HCT116 (cell line): Measurements from ENCODE around the gene HIP1R. TPM values are rescaled to one million over a fixed set of nuclear protein-coding genes. Genes with fewer than 3 reads are reported as not detected.

ENCODE experiments used
- ATAC-seq: fragments of 200-7000 bp; cut with Tn5 transposase; 2 replicates; pipeline ENCODE4 v1.9.1; 2020; ENCODE audit warnings: mild to moderate bottlenecking, moderate library complexity
- BruUV-seq: library from RNA; stranded (reverse); fragments of 400-500 nt; replicated peaks from 2 replicates; lab custom pipeline; 2021; lab: Mats Ljungman, UMichigan
- CTCF ChIA-PET: fragments of 300-600 bp; sonication (Branson Sonifier 250); formaldehyde crosslinking; loops from one replicate; lab custom pipeline; 2021; ENCODE audit warnings: antibody characterized with exemption; lab: Charles Lee
- POLR2A ChIA-PET: fragments of 300-600, 350-600 bp; sonication (Branson Sonifier 250); formaldehyde crosslinking; loops from one replicate; lab custom pipeline; 2021; ENCODE audit warnings: antibody characterized with exemption; lab: Charles Lee
- RAD21 ChIA-PET, 2 experiments: fragments of 300-600 bp; sonication (Branson Sonifier 250); formaldehyde crosslinking; loops; one replicate each; lab custom pipeline; 2023; ENCODE audit warnings: low total read pairs in 2 of 2; ENCODE audit not compliant: uncharacterized antibody in 2 of 2, unreplicated experiment in 2 of 2, low non-redundant PET in 1 of 2; lab: Charles Lee
- DNase-seq: peaks from one replicate; pipeline ENCODE4 v3.0.0-alpha.2; 2010; ENCODE audit warnings: low read depth, low spot score
- H2AFZ ChIP-seq: fragments of 200-600 bp; shearing (Covaris generic), sonication (generic); 2 replicates; pipeline ENCODE4 v1.6.1; 2017; ENCODE audit warnings: low read depth, mixed run types, mixed read lengths, antibody characterized with exemption, low read length; ENCODE audit not compliant: poor library complexity, severe bottlenecking
- H3K27ac ChIP-seq: 2 replicates; pipeline ENCODE4 v1.5.1; 2012; ENCODE audit warnings: low read depth, low read length
- H3K27me3 ChIP-seq: fragments of 200-600 bp; sonication (generic); 2 replicates; pipeline ENCODE4 v1.6.1; 2016; ENCODE audit warnings: mixed run types, low read length, mixed read lengths; ENCODE audit not compliant: insufficient read depth
- H3K36me3 ChIP-seq, 2 experiments: fragments of 200-500 bp in 1 of 2; fragments of 200-600 bp in 1 of 2; sonication (Bioruptor generic) in 1 of 2; sonication (generic) in 1 of 2; 2 replicates each; pipeline versions ENCODE4 v1.5.1 to v1.6.1; 2014 to 2016; ENCODE audit warnings: low read length in 2 of 2, inconsistent platforms in 1 of 2, mixed read lengths in 1 of 2, mixed run types in 1 of 2; ENCODE audit not compliant: insufficient read depth in 2 of 2, control insufficient read depth in 1 of 2
- H3K4me1 ChIP-seq, 2 experiments: fragments of 200-600 bp in 1 of 2; sonication (generic) in 1 of 2; 2 replicates each; pipeline versions ENCODE4 v1.5.1 to v1.6.1; 2012 to 2017; ENCODE audit warnings: low read length in 2 of 2, inconsistent platforms in 1 of 2, mild to moderate bottlenecking in 1 of 2, mixed read lengths in 1 of 2, mixed run types in 1 of 2, moderate library complexity in 1 of 2; ENCODE audit not compliant: insufficient read depth in 2 of 2, control insufficient read depth in 1 of 2
- H3K4me2 ChIP-seq: fragments of 200-600 bp; sonication (generic); 2 replicates; pipeline ENCODE4 v1.6.1; 2017; ENCODE audit warnings: mixed run types, low read length, mixed read lengths
- H3K4me3 ChIP-seq, 2 experiments: fragments of 200-600 bp in 1 of 2; sonication (generic) in 1 of 2; replicated peaks in 1 of 2; 2 replicates each; pipeline ENCODE4 v1.5.1; 2011 to 2016; ENCODE audit warnings: low read length in 2 of 2, control low read depth in 1 of 2, low read depth in 1 of 2, mild to moderate bottlenecking in 1 of 2, mixed read lengths in 1 of 2, mixed run types in 1 of 2
- H3K79me2 ChIP-seq: fragments of 200-600 bp; sonication (generic); 2 replicates; pipeline ENCODE4 v1.6.1; 2017; ENCODE audit warnings: mild to moderate bottlenecking, mixed run types, low read length, moderate library complexity, mixed read lengths; ENCODE audit not compliant: insufficient read depth
- H3K9ac ChIP-seq: fragments of 200-600 bp; sonication (generic); 2 replicates; pipeline ENCODE4 v1.6.1; 2016; ENCODE audit warnings: low read length, mixed read lengths
- H3K9me2 ChIP-seq: fragments of 200-600 bp; sonication (generic), shearing (Covaris generic); 2 replicates; pipeline ENCODE4 v1.6.1; 2017; ENCODE audit warnings: mixed run types, mild to moderate bottlenecking, moderate library complexity; ENCODE audit not compliant: insufficient read depth
- H3K9me3 ChIP-seq, 2 experiments: fragments of 200-500 bp in 1 of 2; fragments of 200-600 bp in 1 of 2; sonication (Bioruptor generic) in 1 of 2; sonication (generic) in 1 of 2; 2 replicates each; pipeline ENCODE4 v1.6.1; 2014 to 2017; ENCODE audit warnings: low read length in 2 of 2, mixed read lengths in 2 of 2, inconsistent platforms in 1 of 2, low read depth in 1 of 2, mild to moderate bottlenecking in 1 of 2, mixed run types in 1 of 2, moderate library complexity in 1 of 2; ENCODE audit not compliant: control insufficient read depth in 1 of 2, insufficient read depth in 1 of 2
- H4K20me1 ChIP-seq: fragments of 200-600 bp; sonication (generic), shearing (Covaris generic); 2 replicates; pipeline ENCODE4 v1.6.1; 2017; ENCODE audit warnings: mixed run types, mild to moderate bottlenecking, moderate library complexity; ENCODE audit not compliant: insufficient read depth
- CBX3 ChIP-seq: IDR thresholded peaks from 2 replicates; pipeline ENCODE4 v1.6.1; 2012; ENCODE audit warnings: low read depth
- CEBPB ChIP-seq: IDR thresholded peaks from 2 replicates; pipeline ENCODE4 v1.6.1; 2012; ENCODE audit warnings: low read depth
- EGR1 ChIP-seq: IDR thresholded peaks from 2 replicates; pipeline ENCODE4 v1.6.1; 2012; ENCODE audit warnings: low read depth
- ELF1 ChIP-seq: IDR thresholded peaks from 2 replicates; pipeline ENCODE4 v1.6.1; 2012; ENCODE audit warnings: low read depth, borderline replicate concordance
- EZH2 ChIP-seq: fragments of 200-600 bp; sonication (generic); IDR thresholded peaks from 2 replicates; pipeline ENCODE4 v1.6.1; 2017; ENCODE audit warnings: antibody characterized with exemption, mixed run types
- EZH2phosphoT487 ChIP-seq: fragments of 200-600 bp; IDR thresholded peaks from 2 replicates; pipeline ENCODE4 v1.6.1; 2018; ENCODE audit warnings: antibody characterized with exemption, borderline replicate concordance
- FOSL1 ChIP-seq: IDR thresholded peaks from 2 replicates; pipeline ENCODE4 v1.6.1; 2012; ENCODE audit warnings: low read depth
- JUND ChIP-seq: IDR thresholded peaks from 2 replicates; pipeline ENCODE4 v1.6.1; 2012
- POLR2A ChIP-seq: IDR thresholded peaks from 2 replicates; pipeline ENCODE4 v1.7.0; 2011; ENCODE audit warnings: borderline replicate concordance; ENCODE audit not compliant: insufficient read depth, insufficient read length; ENCODE audit errors: extremely low read depth
- RAD21 ChIP-seq: IDR thresholded peaks from 2 replicates; pipeline ENCODE4 v1.6.1; 2012; ENCODE audit warnings: low read depth, mild to moderate bottlenecking
- SIN3A ChIP-seq: IDR thresholded peaks from 2 replicates; pipeline ENCODE4 v1.6.1; 2012; ENCODE audit warnings: low read depth
- SP1 ChIP-seq: IDR thresholded peaks from 2 replicates; pipeline ENCODE4 v1.6.1; 2012; ENCODE audit warnings: low read depth
- TCF7L2 ChIP-seq: IDR thresholded peaks from 2 replicates; pipeline ENCODE4 v1.7.0; 2011; ENCODE audit warnings: borderline replicate concordance, inconsistent platforms; ENCODE audit not compliant: insufficient read depth, insufficient read length; ENCODE audit errors: extremely low read depth
- YY1 ChIP-seq: IDR thresholded peaks from 2 replicates; pipeline ENCODE4 v1.6.1; 2011; ENCODE audit warnings: low read length, low read depth, moderate library complexity, mild to moderate bottlenecking; ENCODE audit not compliant: insufficient replicate concordance; ENCODE audit errors: extremely low read depth
- ZFX ChIP-seq: fragments of 450-650 bp; IDR thresholded peaks from 2 replicates; pipeline ENCODE4 v1.6.1; 2017
- intact Hi-C: fragments of 100-400 bp; cut with micrococcal nuclease; formaldehyde crosslinking; loops from 2 replicates; pipeline ENCODE4 v1.10.0; 2022
- total RNA-seq: library from RNA; stranded (reverse); gene quantifications from one replicate; pipeline ENCODE4 v1.2.1, GENCODE V29; 2021; ENCODE audit not compliant: unreplicated experiment
- TF ChIP-seq, protein P1 (sequence below): IDR thresholded peaks from 2 replicates; pipeline ENCODE4 v1.6.1; 2012
- TF ChIP-seq, protein P2 (sequence below): IDR thresholded peaks from 2 replicates; pipeline ENCODE4 v1.6.1; 2012; ENCODE audit warnings: low read depth
- TF ChIP-seq, protein P3 (sequence below): IDR thresholded peaks from 2 replicates; pipeline ENCODE4 v1.6.1; 2012
- TF ChIP-seq, protein P4 (sequence below), 3 experiments: fragments of 200-600 bp in 1 of 3; sonication (generic) in 1 of 3; IDR thresholded peaks in 2 of 3; conservative IDR thresholded peaks in 1 of 3; 2 replicates each; pipeline ENCODE4 v1.5.1; 2012 to 2017; ENCODE audit warnings: low read depth in 2 of 3, low read length in 2 of 3, antibody characterized with exemption in 1 of 3, borderline replicate concordance in 1 of 3, control low read depth in 1 of 3, mild to moderate bottlenecking in 1 of 3, mixed read lengths in 1 of 3, mixed run types in 1 of 3, moderate library complexity in 1 of 3; ENCODE audit not compliant: insufficient read depth in 1 of 3

Gene HIP1R
- total RNA-seq, 1 experiment from 2014 or later, result 57.8 TPM

DNA sequence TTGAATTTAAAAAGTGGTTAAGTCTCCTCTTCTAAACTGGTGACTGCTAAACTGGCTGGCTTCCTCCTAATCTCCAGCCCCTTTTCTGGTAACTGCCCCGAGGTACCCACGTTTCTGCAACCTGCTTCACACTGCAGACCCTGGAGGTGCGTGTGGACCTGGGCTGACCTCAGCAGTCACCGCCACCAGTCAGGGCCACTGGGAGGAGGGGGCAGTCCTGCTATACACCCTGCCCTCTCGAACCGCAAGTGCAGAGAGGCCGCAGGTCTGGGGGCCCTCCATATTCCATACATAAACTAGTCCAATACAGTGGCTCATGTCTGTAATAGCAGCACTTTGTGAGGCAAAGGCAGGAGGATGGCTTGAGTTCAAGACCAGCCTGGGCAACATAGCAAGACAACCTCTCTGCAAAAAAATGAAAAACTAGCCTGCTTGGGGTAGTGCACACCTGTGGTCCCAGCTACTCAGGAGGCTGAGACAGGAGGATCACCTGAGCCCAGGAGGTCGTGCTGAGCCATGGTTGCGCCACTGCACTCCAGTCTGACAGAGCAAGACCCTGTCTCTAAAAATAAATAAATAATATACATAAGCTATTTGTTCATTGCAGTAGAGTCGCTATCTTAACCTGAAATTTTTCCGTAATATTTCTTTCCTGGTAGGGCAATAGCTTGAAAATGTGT lies 35.0 kb downstream of the HIP1R start:
- no peak for TF ChIP-seq RAD21
- TF ChIP-seq, protein P1, sequence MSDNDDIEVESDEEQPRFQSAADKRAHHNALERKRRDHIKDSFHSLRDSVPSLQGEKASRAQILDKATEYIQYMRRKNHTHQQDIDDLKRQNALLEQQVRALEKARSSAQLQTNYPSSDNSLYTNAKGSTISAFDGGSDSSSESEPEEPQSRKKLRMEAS, result no peak
- no peak for TF ChIP-seq EZH2phosphoT487
- TF ChIP-seq, protein P2, sequence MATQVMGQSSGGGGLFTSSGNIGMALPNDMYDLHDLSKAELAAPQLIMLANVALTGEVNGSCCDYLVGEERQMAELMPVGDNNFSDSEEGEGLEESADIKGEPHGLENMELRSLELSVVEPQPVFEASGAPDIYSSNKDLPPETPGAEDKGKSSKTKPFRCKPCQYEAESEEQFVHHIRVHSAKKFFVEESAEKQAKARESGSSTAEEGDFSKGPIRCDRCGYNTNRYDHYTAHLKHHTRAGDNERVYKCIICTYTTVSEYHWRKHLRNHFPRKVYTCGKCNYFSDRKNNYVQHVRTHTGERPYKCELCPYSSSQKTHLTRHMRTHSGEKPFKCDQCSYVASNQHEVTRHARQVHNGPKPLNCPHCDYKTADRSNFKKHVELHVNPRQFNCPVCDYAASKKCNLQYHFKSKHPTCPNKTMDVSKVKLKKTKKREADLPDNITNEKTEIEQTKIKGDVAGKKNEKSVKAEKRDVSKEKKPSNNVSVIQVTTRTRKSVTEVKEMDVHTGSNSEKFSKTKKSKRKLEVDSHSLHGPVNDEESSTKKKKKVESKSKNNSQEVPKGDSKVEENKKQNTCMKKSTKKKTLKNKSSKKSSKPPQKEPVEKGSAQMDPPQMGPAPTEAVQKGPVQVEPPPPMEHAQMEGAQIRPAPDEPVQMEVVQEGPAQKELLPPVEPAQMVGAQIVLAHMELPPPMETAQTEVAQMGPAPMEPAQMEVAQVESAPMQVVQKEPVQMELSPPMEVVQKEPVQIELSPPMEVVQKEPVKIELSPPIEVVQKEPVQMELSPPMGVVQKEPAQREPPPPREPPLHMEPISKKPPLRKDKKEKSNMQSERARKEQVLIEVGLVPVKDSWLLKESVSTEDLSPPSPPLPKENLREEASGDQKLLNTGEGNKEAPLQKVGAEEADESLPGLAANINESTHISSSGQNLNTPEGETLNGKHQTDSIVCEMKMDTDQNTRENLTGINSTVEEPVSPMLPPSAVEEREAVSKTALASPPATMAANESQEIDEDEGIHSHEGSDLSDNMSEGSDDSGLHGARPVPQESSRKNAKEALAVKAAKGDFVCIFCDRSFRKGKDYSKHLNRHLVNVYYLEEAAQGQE, result no peak
- TF ChIP-seq EZH2, result no peak
- TF ChIP-seq SIN3A, result no peak
- no peak for TF ChIP-seq YY1
- no peak for TF ChIP-seq CEBPB
- TF ChIP-seq TCF7L2, result no peak
- TF ChIP-seq ELF1, result no peak
- TF ChIP-seq SP1, result no peak
- no peak for TF ChIP-seq EGR1
- TF ChIP-seq, protein P3, sequence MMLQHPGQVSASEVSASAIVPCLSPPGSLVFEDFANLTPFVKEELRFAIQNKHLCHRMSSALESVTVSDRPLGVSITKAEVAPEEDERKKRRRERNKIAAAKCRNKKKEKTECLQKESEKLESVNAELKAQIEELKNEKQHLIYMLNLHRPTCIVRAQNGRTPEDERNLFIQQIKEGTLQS, result no peak
- no peak for TF ChIP-seq JUND
- no peak for TF ChIP-seq POLR2A
- no peak for TF ChIP-seq ZFX
- no peak for TF ChIP-seq FOSL1
- TF ChIP-seq, protein P4, sequence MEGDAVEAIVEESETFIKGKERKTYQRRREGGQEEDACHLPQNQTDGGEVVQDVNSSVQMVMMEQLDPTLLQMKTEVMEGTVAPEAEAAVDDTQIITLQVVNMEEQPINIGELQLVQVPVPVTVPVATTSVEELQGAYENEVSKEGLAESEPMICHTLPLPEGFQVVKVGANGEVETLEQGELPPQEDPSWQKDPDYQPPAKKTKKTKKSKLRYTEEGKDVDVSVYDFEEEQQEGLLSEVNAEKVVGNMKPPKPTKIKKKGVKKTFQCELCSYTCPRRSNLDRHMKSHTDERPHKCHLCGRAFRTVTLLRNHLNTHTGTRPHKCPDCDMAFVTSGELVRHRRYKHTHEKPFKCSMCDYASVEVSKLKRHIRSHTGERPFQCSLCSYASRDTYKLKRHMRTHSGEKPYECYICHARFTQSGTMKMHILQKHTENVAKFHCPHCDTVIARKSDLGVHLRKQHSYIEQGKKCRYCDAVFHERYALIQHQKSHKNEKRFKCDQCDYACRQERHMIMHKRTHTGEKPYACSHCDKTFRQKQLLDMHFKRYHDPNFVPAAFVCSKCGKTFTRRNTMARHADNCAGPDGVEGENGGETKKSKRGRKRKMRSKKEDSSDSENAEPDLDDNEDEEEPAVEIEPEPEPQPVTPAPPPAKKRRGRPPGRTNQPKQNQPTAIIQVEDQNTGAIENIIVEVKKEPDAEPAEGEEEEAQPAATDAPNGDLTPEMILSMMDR (IDR thresholded peaks at IDR 0.05 in 2 of 3, conservative IDR thresholded peaks at IDR 0.05 in 1 of 3; ENCODE audit: borderline replicate concordance in 1 of 3, insufficient read depth in 1 of 3, low read depth in 2 of 3, low read length in 2 of 3), result no peak
- no peak for TF ChIP-seq CBX3
- H2AFZ ChIP-seq, result no peak overlapping the region
- no peaks in the 10 kb centered on the region for H3K9me3 ChIP-seq
- H3K36me3 ChIP-seq, result peaks cover 15 to 30% of the 10 kb centered on the region in 2 experiments; a peak in 3 of 4 replicates
- peaks cover 2% of the 10 kb centered on the region in 2 experiments; a peak in 2 of 4 replicates for H3K4me1 ChIP-seq
- no peak overlapping the region for H3K4me3 ChIP-seq
- no peak overlapping the region for H3K4me2 ChIP-seq
- no peaks in the 10 kb centered on the region for H3K27me3 ChIP-seq
- ATAC-seq (no peak), DNase-seq (no peak)
- CTCF ChIA-PET, result interaction anchor here (1.0 kb wide), 1 partner anchor 10 kb away, joined by 3 read pairs; no protein-coding TSS in a partner anchor
- no peak overlapping the region for H3K9ac ChIP-seq
- no peak overlapping the region for H3K27ac ChIP-seq
- H4K20me1 ChIP-seq, result no peaks in the 10 kb centered on the region; the same call in 1 of the 2 replicates
- RAD21 ChIA-PET, result no interaction called here
- intact Hi-C loops, result no loop called here
- POLR2A ChIA-PET, result no interaction called here
- peaks cover 61% of the 10 kb centered on the region for H3K79me2 ChIP-seq
- BruUV-seq, result no TSS peak
- H3K9me2 ChIP-seq, result no peaks in the 10 kb centered on the region
